Stimulated activated CD8-positive, alpha-beta memory T cell treated with anti-CD3 and anti-CD28 coated beads, Interleukin-15, amount 100 ng/mL, for 48 hours (primary cell): ENCODE measurements around the gene TMEM254.
"Not testable (repeated sequence)": the region's sequence is repeated elsewhere in the genome, so short reads cannot be mapped to it uniquely, and the experiment has no call there.

ENCODE experiments used
- DNase-seq, 2 donors: peaks; one replicate each; pipeline ENCODE4 v3.0.0-alpha.2; 2020; ENCODE audit warnings: low read depth in 2 of 2

TMEM254 gene, protein sequence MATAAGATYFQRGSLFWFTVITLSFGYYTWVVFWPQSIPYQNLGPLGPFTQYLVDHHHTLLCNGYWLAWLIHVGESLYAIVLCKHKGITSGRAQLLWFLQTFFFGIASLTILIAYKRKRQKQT

DNA sequence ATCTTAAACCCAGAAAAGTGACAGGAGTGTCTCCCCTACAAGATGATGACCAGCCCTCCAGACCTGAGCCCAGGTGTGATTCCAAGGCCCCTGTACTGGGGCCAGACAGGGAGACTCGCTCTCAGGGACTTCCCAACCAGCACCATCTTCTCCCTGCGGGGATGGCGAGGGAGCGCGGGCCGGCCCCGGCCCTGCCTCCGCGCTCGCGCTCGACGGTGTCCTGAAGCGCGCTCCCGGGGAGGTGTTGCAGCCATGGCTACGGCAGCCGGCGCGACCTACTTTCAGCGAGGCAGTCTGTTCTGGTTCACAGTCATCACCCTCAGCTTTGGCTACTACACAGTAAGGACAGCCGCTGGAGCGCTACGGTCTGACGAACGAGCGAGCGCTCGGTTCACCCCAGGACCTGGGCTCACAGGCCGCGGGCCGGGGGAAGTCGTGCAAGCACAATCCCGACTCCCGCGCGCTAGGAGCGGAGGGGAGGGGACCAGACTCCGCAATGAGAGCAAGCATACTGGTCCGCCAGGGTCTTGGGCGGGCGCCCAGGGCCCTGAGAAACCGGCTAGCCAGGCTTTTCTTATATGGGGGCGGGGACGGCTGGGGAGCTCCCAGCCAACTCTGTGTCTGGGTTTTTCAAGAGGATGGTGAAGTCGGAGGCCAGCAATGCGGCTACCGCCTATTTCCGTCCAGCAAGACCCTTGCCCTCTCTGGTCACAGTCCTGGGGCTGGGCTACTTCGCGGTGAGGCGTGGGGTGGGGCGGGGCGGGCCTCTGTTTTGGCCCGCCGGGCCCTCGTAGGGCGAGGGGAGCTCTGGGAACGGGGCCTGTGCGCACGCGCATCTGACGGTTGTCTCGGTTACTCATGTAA, at the start of gene TMEM254:
TSS of gene TMEM254 (plus strand) at position 218 of the 864 bp plus-strand sequence. CDS start at position 253, 35 bp downstream.
- DNase-seq = peak; percentile 82 to 87

DNA sequence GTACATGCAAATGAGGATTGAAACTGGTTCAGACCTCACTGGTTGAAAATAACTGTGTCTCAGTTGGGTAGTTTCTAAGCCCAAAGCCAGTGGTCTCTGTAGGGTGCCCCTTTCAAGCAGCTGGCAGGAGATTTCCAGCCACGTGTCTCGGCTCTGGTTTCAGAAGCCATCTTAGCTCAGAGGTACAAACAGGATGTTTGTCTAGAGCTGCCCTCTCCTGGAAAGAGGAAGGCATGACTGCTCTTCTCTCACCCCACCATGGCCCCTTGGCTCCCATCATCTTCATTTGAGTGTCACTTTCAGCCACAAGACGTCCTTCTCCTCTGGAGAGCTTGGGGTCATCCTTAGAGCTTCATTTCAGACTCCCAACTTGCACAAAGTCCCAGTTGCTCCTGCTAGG, 49.3 kb upstream of the TMEM254 start:
- DNase-seq = not testable (repeated sequence)

DNA sequence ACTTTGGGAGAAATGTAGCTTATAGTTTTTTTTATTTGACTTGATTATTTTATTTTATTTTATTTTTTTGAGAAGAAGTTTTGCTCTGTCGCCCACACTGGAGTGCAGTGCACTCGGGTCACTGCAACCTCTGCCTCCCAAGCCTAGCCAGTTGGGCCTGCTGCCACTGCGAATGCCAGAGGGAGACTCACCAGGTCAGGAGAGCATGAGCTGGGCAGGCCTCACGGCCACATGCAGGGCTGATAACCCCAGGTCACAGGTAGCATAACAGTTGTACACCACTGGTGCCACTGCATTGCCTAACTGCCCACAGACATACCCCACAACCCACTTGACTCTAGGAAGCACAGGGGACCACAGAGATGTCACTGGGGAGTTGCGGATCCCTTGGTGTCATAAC, 48.6 kb upstream of the TMEM254 start:
- not testable (repeated sequence) for DNase-seq

DNA sequence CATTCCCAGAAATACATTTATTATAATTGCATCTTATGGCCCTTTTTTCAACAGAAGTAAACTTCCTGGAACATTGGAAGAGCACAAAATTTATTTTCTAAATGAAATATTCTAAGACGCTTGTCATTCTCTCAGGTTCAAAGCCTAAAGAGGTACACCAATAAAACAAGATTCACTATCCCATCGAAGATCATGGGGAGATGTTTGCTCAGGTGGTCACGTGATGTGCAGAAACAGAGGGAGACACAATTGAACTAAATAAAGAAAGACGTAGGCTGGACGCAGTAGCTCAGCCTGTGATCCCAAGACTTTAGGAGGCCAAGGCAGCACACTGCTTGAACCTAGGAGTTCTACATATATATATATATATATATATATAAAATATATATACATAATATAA, 46.0 kb upstream of the TMEM254 start:
- no peak for DNase-seq

DNA sequence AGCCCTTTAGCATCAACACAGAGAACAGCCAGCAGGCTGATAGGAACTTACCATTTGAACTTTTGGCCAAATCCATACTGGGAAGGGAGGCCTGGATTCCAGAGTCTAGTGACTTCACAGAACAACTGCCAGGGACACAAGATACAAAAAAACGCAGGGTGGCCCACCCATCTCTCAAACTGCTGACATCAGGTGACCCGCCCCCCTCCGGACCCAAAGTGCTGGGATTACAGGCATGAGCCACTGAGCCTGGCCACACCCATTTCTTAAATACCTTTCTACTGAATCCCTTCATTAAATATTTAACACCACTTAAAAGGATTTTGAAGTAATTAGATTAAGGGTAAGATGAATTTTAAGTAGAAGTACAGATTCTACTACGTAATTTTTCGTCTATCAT, 43.7 kb upstream of the TMEM254 start:
- not testable (repeated sequence) for DNase-seq

DNA sequence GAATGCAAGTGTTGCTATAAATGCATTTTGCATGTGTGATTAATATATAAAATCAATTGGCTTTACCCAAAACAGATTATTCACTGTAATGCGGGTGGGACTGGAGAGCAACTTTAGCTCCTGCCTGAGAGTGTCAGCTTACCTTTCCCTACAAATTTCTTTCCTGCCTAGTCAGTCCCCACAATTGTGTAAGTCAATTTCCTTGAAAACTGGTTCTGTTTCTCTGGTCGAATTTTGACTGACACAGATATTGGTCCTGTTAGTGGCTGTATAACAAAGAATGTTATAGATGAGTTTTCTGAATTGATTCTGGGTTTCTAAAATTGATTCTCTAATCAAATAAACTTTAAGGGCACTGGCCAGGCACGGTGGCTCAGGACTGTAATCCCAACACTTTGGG, 43.0 kb upstream of the TMEM254 start:
- DNase-seq = not testable (repeated sequence)

DNA sequence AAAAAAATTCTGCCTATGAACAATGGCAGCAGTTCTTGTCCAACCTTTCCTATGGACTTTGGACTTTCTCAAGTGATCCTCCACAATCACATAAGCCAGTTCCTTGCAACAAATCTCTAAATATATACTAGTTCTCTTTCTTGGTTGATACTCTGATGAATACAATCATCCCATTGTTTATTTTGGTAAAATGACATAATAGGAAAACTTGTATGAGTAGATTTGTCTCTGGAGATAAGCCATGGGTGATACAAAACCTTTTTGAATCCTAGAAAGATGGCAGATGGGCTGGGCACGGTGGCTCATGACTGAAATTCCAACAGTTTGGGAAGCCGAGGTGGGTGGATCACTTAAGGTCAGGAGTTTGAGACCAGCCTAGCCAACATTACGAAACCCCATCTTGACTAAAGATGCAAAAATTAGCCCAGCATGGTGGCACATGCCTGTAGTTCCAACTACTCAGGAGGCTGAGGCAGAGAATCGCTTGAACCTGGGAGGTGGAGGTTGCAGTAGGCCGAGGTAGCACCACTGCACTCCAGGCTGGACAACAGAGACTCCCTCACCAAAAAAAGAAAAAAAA, 41.5 kb upstream of the TMEM254 start:
- DNase-seq = not testable (repeated sequence)

DNA sequence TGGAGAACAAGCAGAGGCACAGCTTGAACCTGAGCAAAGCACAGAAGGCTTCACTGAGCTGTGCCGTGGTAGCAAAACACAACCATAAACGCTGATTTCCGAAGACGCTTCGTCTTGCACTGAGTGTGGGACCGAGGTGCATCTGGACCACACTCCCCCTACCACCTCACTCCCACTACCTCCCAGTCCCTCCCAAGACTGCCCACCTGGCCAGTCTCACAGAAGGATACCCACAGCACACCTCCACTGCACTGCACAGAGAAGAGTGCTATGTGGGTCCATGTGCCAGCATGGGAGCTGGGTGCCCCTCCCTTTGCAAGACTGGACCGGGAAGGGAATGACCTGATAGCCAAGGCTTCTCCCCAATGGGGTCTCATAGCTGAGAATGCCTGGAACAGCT, 40.2 kb upstream of the TMEM254 start:
- DNase-seq = not testable (repeated sequence)

DNA sequence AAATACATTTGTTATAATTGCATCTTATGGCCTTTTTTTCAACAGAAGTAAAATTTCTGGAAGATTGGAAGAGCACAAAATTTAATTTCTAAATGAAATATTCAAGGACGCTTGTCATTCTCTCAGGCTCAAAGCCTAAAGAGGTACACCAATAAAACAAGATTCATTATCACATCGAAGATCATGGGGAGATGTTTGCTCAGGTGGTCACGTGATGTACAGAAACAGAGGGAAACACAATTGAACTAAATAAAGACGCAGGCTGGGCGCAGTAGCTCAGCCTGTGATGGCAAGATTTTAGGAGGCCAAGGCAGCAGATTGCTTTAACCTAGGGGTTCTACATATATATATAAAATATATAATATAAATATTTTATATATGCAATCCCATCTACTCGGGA, 37.3 kb upstream of the TMEM254 start:
- DNase-seq = no peak

DNA sequence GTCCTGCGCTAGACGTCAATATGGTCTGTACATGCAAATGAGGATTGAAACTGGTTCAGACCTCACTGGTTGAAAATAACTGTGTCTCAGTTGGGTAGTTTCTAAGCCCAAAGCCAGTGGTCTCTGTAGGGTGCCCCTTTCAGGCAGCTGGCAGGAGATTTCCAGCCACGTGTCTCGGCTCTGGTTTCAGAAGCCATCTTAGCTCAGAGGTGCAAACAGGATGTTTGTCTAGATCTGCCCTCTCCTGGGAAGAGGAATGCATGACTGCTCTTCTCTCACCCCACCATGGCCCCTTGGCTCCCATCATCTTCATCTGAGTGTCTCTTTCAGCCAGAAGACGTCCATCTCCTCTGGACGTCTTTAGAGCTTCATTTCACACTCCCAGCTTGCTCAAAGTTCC, 33.5 kb upstream of the TMEM254 start:
- not testable (repeated sequence) for DNase-seq

DNA sequence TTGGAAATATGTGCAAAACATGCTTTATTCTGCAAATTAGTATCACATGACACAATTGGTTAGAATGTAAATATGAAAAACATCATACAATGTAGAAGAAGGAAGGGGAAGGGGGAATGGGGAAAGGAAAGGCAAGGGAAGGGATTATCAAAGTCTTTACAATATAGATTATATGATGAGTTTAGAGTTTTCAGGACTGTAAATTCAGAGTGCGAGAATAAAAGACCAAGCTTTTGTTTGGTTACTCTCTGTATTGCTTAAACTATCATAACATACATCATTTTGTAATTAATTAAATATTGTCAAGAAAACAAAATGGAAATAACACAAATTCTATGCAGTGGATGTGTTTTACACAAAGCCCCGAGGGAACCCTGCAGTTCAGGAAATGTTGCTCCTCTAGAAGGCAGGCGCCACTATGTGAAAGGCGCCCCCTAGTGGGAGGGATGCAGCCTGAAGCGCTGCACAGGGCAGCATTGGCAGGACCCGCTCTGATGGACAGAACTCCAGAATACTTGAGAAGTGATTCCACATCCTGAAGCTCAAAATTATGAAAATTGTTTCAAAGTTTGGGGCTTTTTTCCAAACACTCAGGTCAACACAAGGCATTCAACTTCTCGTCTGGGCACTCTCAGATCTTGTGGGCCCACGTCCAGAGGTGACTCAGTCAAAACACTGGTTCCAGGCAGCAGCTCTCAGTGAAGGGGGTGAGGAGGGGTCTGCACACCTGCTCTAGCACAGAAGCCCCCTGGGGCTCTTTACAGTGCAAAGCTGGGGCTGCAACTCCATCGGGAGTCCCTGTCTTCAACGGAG, 31.6 kb upstream of the TMEM254 start:
- peak; percentile 44 to 49 for DNase-seq

DNA sequence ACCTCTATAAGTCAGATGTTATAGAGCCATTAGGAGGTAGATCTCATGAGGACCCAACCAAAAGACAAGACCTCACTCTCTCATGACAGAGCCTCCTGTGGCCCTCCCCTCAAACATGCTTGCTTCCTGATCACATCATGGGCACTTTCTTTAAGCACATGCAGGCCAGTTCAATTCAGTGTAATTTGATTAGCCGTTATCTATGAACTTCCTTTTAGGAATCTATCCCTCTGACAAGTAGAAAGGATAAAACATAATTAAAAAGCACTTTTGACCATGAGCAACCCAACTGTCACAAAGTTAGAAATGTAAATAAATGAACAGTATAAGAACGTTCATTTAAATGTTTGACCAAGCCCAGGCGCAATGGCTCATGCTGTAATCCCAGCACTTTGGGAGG, 27.7 kb upstream of the TMEM254 start:
- DNase-seq = no peak

DNA sequence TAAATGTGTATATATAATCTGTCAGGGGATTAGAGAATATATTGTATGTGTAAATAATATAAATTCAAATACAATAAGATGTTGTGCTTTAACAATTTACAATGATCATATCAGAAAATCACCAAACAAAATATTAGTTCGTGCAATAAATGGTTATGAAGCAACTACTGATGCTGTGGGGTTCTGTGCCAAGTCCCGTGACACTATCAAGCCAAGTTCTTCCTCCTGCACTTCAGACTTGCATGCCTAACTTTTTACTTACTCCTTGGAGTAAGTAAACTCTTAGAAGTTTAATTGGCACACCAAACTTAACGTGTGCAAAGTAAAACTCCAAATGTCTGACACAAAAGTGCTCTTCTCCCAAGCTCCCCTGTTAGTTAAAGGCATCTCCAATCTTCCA, 26.5 kb upstream of the TMEM254 start:
- DNase-seq = no peak

DNA sequence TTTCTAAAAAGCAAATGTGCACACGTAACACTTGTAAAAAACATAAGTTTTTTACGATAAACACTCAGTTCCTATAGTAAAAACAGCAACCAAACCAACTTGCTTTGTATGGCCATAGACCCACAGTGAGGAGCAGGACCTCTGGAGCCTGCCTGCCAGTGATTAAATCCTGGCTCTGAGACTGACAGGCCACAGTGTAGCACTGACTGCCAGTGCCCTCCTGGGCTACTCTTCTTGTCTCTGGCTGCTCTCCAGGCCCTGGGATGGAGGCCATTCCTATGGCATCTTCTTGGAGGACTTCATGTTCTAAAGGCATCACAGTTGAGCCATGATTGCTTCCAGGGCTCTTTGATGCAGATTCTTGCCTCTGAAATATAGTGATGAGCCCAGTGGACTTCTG, 22.7 kb upstream of the TMEM254 start:
- DNase-seq = no peak

DNA sequence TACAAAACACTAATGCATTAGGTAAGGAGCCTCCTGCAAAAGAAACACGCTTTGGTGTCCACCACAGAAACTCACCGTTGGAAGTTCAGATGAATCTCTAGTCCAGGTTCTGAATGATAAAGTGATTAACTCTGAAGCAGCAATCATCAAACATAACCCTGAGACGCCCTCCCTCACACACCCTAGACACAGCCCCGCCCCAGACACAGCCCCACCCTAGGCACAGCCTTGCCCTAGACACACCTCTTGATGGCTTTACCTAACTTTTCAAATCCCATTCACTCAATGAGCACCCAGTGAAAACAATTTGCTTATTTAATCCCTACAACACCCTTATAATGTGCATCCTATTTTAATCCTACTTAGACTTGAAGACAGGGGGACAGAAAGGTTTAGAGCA, 21.3 kb upstream of the TMEM254 start:
- no peak for DNase-seq

DNA sequence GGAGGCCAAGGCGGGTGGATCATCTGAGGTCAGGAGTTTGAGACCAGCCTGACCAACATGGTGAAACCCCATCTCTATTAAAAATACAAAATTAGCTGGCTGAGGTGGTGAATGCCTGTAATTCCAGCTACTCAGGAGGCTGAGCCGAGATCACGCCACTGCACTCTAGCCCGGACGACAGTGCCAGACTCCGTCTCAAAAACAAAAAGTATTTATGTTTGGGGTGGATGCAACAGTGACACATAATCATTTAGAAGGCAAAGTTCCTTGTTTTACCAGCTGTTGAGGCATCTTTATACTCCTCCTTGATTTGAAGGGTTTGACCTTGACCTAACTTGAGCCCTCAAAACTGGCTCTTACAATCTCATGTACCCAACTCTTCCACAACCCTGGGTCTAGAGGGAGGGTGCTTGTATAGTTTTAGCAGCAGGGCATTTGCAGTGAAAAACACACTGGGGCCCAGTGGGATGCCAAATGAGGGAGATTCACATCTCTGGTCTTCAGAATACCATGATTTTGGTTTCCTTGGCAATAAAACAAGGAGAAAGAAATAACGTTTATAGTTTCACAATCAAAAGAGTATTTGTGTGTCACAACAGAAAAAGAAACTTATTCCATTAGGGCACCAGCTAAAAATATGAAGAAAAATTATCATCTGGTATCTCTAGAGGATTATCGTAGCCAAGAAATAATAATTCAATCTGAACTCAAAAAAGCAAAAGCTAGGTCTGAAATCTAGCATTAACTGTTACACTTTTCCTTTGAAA, 14.2 kb upstream of the TMEM254 start:
- DNase-seq = no peak

DNA sequence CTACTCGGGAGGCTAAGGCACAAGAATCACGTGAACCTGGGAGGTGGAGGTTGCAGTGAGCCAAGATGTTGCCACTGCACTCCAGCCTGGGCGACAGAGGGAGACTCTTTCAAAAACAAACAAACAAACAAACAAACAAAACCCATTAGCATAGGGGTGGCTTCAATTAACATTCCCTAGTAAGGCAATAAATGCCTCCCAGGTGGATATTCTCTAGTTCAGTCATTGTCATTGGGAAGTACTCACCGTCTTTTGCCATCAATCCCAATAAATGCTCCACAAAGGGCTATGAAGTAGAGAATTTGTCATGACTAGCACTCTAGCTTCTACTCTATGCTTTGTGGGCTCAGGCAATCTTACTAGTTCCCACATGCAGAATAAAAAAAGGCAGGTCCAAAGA, 11.7 kb upstream of the TMEM254 start:
- no peak for DNase-seq

DNA sequence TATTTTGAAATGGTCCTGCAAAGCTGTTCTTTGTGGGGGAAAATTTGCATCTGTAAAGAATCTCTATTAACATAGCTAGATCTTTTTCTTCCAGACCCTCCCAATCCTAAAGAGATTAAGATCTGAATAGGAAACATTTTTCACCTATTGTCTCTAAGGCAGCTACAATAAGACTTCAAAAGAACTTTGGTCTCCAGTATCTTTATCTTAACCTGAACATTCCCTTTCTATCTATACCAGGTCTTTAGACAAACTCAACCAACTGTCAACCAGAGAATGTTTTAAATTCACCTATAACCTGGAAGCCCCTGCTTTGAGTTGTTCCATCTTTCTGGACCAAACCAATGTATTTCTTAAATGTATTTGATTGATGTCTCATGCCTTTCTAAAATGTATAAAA, 10.6 kb upstream of the TMEM254 start:
- not testable (repeated sequence) for DNase-seq

DNA sequence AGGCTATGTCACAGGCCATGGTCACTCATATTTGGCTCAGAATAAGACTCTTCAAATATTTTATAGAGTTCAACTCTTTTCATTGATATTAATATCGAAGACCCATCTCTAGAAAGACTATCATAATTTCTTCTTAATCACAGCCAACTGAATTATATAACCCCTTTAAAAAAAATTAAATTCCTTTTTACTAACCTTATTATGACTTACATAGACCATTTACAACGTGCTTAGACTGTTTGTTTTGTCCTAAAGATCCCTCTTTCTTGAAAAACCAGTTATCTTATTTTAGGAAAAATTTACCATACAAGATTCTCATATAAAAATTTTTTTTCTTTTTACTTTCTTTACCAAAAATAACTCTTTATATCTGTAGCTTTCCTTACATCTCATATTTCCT, 10.2 kb upstream of the TMEM254 start:
- no peak for DNase-seq

DNA sequence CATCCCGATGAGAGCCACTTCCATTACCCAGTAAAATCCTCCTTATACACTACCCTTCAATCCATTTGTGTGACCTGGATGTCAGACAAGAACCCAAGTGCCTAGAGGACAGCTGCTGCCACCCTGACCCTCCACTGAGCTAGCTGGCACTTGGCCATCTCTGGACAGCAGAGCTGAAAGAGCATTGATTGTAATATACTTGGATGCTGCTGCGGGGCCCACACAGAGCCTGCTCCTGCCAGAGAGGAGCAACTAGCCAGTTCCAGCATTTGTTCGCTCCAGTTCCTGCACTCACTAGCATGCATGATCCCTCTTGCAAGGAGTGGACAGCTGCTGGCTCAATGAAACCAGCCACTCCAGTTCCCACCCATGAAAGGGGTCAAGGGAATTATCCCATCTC, 8.4 kb upstream of the TMEM254 start:
- DNase-seq = no peak

DNA sequence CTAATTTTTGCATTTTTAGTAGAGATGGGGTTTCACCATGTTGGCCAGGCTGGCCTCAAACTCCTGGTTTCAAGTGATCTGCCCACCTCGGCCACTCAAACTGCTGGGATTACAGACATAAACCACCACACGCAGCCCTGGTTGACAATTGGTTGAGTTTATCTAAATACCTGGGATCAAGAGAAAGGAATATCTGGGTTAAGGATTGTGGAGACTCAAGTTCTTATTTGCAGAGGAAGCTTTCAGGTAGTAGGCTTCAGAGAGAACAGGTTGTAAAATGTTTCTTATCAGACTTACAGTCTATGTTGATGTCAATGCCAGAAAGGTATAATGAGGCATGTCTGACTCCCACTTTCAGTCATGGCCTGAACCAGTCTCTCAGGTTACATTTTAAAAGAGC, 5.9 kb upstream of the TMEM254 start:
- DNase-seq = no peak

DNA sequence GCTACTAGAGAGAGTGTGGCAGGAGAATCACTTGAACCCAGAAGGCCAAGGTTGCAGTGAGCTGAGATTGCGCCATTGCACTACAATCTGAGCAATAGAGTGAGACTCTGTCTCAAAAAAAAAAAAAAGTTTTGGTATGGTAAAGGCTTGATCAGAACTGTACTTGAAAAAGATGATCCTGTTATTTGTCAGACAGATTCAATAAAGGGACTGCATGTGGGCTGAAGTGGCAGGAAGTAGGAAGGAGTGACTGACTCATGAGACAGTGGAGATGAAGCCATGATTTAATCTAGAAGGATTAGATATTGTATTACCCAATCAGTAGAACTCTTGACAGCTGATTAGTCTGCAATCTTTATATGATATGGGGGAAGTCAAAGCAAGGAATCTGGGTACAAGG, 2.7 kb upstream of the TMEM254 start:
- DNase-seq = no peak
